GM12878 (cell line): Measurements from ENCODE around the gene ANXA5. TPM values are rescaled to one million over a fixed set of nuclear protein-coding genes. Genes with fewer than 3 reads are reported as not detected.

Experiments
- ATAC-seq: fragments of 200-7000 bp; cut with Tn5 transposase; 3 replicates; pipeline ENCODE4 v1.9.1; 2020; ENCODE audit warnings: mild to moderate bottlenecking, moderate library complexity
- BruUV-seq: library from RNA; stranded (reverse); fragments of 400-500 nt; replicated peaks from 2 replicates; lab custom pipeline; 2021; lab: Mats Ljungman, UMichigan
- CTCF ChIA-PET: fragments of 300-600 bp; sonication (Branson Sonifier 250); formaldehyde crosslinking; extraction: SDS; loops from one replicate; lab custom pipeline; 2021; ENCODE audit warnings: inconsistent platforms; lab: Yijun Ruan, JAX
- POLR2A ChIA-PET: fragments of 350-600 bp; formaldehyde crosslinking; extraction: SDS; loops from one replicate; lab custom pipeline; 2021; ENCODE audit warnings: inconsistent platforms; lab: Charles Lee
- RAD21 ChIA-PET: fragments of 300-600 bp; sonication (Branson Sonifier 250); formaldehyde crosslinking; loops from one replicate; lab custom pipeline; 2023; ENCODE audit warnings: antibody characterized with exemption; ENCODE audit not compliant: unreplicated experiment; lab: Charles Lee
- SMC1A ChIA-PET: fragments of 300-600 bp; sonication (Branson Sonifier 250); formaldehyde crosslinking; loops from one replicate; lab custom pipeline; 2023; ENCODE audit not compliant: unreplicated experiment, uncharacterized antibody; lab: Charles Lee
- DNase-seq: peaks from one replicate; pipeline ENCODE4 v3.0.0-alpha.2; 2011; ENCODE audit warnings: low read depth, low spot score
- FAIRE-seq: peaks from 3 replicates; lab custom pipeline; 2011; peaks lifted over from hg19 to GRCh38; lab: Jason Lieb, UNC
- H2AFZ ChIP-seq: 2 replicates; pipeline ENCODE4 v1.6.0; 2011; ENCODE audit warnings: low read depth, low read length, control low read depth; ENCODE audit not compliant: control insufficient read depth
- H3K27ac ChIP-seq: 2 replicates; pipeline ENCODE4 v1.5.1; 2011; ENCODE audit warnings: control low read depth; ENCODE audit not compliant: control insufficient read depth, insufficient read depth
- H3K27me3 ChIP-seq, 2 experiments: replicated peaks in 1 of 2; 2 replicates each; pipeline versions ENCODE4 v1.6.0 to v1.6.1; 2011; ENCODE audit warnings: low read length in 1 of 2; ENCODE audit not compliant: control insufficient read depth in 2 of 2, insufficient read depth in 2 of 2
- H3K36me3 ChIP-seq, 2 experiments: 2 replicates each; pipeline ENCODE4 v1.5.1; 2011; ENCODE audit warnings: low read length in 1 of 2; ENCODE audit not compliant: control insufficient read depth in 2 of 2, insufficient read depth in 2 of 2
- H3K4me1 ChIP-seq: 2 replicates; pipeline ENCODE4 v1.6.1; 2011; ENCODE audit warnings: mild to moderate bottlenecking, low read length, moderate library complexity, mixed read lengths; ENCODE audit not compliant: control insufficient read depth, insufficient read depth
- H3K4me2 ChIP-seq: 2 replicates; pipeline ENCODE4 v1.6.0; 2011; ENCODE audit warnings: control low read depth; ENCODE audit not compliant: control insufficient read depth, insufficient read depth
- H3K4me3 ChIP-seq: fragments of 200-600 bp; sonication (generic); 2 replicates; pipeline ENCODE4 v1.5.1; 2016
- H3K79me2 ChIP-seq: 2 replicates; pipeline ENCODE4 v1.6.0; 2011; ENCODE audit warnings: low read length; ENCODE audit not compliant: control insufficient read depth, insufficient read depth
- H3K9ac ChIP-seq: 2 replicates; pipeline ENCODE4 v1.8.0; 2011; ENCODE audit warnings: low read length, control low read depth, mixed read lengths; ENCODE audit not compliant: control insufficient read depth, insufficient read depth
- H3K9me3 ChIP-seq: replicated peaks from 3 replicates; pipeline ENCODE4 v1.5.1; 2011; ENCODE audit warnings: mild to moderate bottlenecking, low read length; ENCODE audit not compliant: control insufficient read depth, insufficient read depth
- H4K20me1 ChIP-seq: 2 replicates; pipeline ENCODE4 v1.6.0; 2011; ENCODE audit not compliant: control insufficient read depth, insufficient read depth
- CBFB ChIP-seq: IDR thresholded peaks from 2 replicates; pipeline ENCODE4 v1.6.1; 2016; ENCODE audit warnings: antibody characterized with exemption, low read depth
- CEBPB ChIP-seq, 2 experiments: fragments of 150-350 bp in 1 of 2; IDR thresholded peaks; 2 replicates each; pipeline ENCODE4 v1.6.1; 2012 to 2014; ENCODE audit warnings: low read depth in 2 of 2, low read length in 2 of 2, borderline replicate concordance in 1 of 2, inconsistent platforms in 1 of 2
- CEBPZ ChIP-seq: fragments of 150-350 bp; IDR thresholded peaks from 2 replicates; pipeline ENCODE4 v1.6.1; 2016; ENCODE audit warnings: low read depth, low read length
- ESRRA ChIP-seq: IDR thresholded peaks from 2 replicates; pipeline ENCODE4 v1.6.1; 2012; ENCODE audit warnings: mild to moderate bottlenecking, low read length, improper control_type of control experiment
- GABPA ChIP-seq: IDR thresholded peaks from 2 replicates; pipeline ENCODE4 v1.6.1; 2014; ENCODE audit warnings: antibody characterized with exemption, low read depth, mild to moderate bottlenecking, inconsistent platforms
- GATAD2B ChIP-seq: fragments of 450-650 bp; conservative IDR thresholded peaks from 2 replicates; pipeline ENCODE4 v1.6.1; 2017; ENCODE audit warnings: low read depth, mild to moderate bottlenecking, moderate library complexity
- IRF4 ChIP-seq: IDR thresholded peaks from 2 replicates; pipeline ENCODE4 v1.6.1; 2011; ENCODE audit warnings: low read depth, low read length
- NFYA ChIP-seq: IDR thresholded peaks from 2 replicates; pipeline ENCODE4 v1.6.1; 2011; ENCODE audit warnings: low read depth, mild to moderate bottlenecking, low read length, improper control_type of control experiment, borderline replicate concordance
- NKRF ChIP-seq: fragments of 450-650 bp; conservative IDR thresholded peaks from 2 replicates; pipeline ENCODE4 v1.6.1; 2017; ENCODE audit warnings: mild to moderate bottlenecking, moderate library complexity
- POLR2AphosphoS2 ChIP-seq: IDR thresholded peaks from 2 replicates; pipeline ENCODE4 v1.6.1; 2011; ENCODE audit warnings: low read depth, mild to moderate bottlenecking, low read length, improper control_type of control experiment, moderate library complexity
- RFX5 ChIP-seq: IDR thresholded peaks from 2 replicates; pipeline ENCODE4 v1.6.1; 2011; ENCODE audit warnings: low read depth, low read length, improper control_type of control experiment
- SREBF2 ChIP-seq: IDR thresholded peaks from 2 replicates; pipeline ENCODE4 v1.6.1; 2012; ENCODE audit warnings: mild to moderate bottlenecking, low read length
- SRF ChIP-seq, 2 experiments: IDR thresholded peaks; 2 replicates each; pipeline ENCODE4 v1.6.1; 2011; ENCODE audit warnings: low read depth in 2 of 2, low read length in 2 of 2, mild to moderate bottlenecking in 1 of 2, moderate library complexity in 1 of 2
- USF2 ChIP-seq: IDR thresholded peaks from 2 replicates; pipeline ENCODE4 v1.6.1; 2011; ENCODE audit warnings: low read depth, low read length, improper control_type of control experiment, borderline replicate concordance
- WGBS: methylation state at CpG from one replicate; pipeline ENCODE4 v1.1.6; 2016; ENCODE audit warnings: low lambda C conversion rate; ENCODE audit not compliant: insufficient replicate concordance, insufficient coverage; ENCODE audit errors: missing lambda C conversion rate; 5-methylcytosine and 5-hydroxymethylcytosine counted together
- in situ Hi-C: fragments of 300-500 bp; cut with MboI; formaldehyde crosslinking; loops from 9 replicates; pipeline ENCODE4 v1.14.3; 2018; ENCODE audit warnings: mixed read lengths
- intact Hi-C: fragments of 100-400 bp; cut with micrococcal nuclease; formaldehyde crosslinking; loops from one replicate; pipeline ENCODE4 v1.14.2; 2022; ENCODE audit not compliant: unreplicated experiment
- polyA plus RNA-seq, 11 experiments: library from polyadenylated mRNA; depleted of rRNA in 4 of 11; unstranded in 6 of 11; stranded (reverse) in 5 of 11; fragments of >200 nt; fragmentation: Nextera tagmentation in 4 of 11; fragmentation: Illumina TruSeq in 1 of 11; extraction: Ambion mirVana in 4 of 11; extraction: Trizol in 1 of 11; gene quantifications; 1 replicate in 1 of 11; 2 replicates in 10 of 11; pipeline versions ENCODE4 v1.2.1 to v1.2.3, GENCODE V29; 2011 to 2016; ENCODE audit warnings: inconsistent platforms in 2 of 11, missing spikeins in 2 of 11, low read depth in 1 of 11
- total RNA-seq, 4 experiments: library from RNA; depleted of rRNA in 3 of 4; stranded (reverse); fragments of >200 nt in 3 of 4; fragmentation: Illumina TruSeq in 1 of 4; extraction: Trizol in 1 of 4; gene quantifications; 2 replicates each; pipeline versions ENCODE4 v1.2.1 to v1.2.3, GENCODE V29; 2013 to 2021

Gene ANXA5
- total and polyA plus RNA-seq, 10 of the 15 experiments (the other 5 are each of a cell fraction or from before 2014, with no cell fraction given) = 101 to 249 (median 169) TPM

GRCh38 chr4:121726642-121727268 is 30.0 kb upstream of the ANXA5 start:
- ChIA-PET SMC1A (interaction anchor here (1.6 to 3.5 kb wide), 3 partner anchors 15 to 357 kb away, joined by 3 to 17 read pairs (median 4); no protein-coding TSS in a partner anchor), CTCF (interaction anchor here (0.7 to 2.3 kb wide), 4 partner anchors 10 to 776 kb away, joined by 3 to 8 read pairs (median 4); no protein-coding TSS in a partner anchor), RAD21 (interaction anchor here (1.4 kb wide), 1 partner anchor 264 kb away, joined by 4 read pairs; no protein-coding TSS in a partner anchor), POLR2A (no interaction called here)
- peaks cover 11% of the 10 kb centered on the region for H3K4me1 ChIP-seq
- H3K9me3 ChIP-seq = no peaks in the 10 kb centered on the region
- peak; percentile 97 for ATAC-seq
- H4K20me1 ChIP-seq = no peaks in the 10 kb centered on the region
- H3K4me3 ChIP-seq = no peak overlapping the region
- intact Hi-C loops (loop anchor here (1.0 to 5.0 kb wide), 4 partner anchors 30 to 354 kb away; partner anchors contain the start of gene ANXA5), in situ Hi-C loops (loop anchor here (5.0 kb wide), 1 partner anchor 244 kb away; no protein-coding TSS in a partner anchor)
- no peaks in the 10 kb centered on the region for H3K36me3 ChIP-seq
- peak; percentile 47 for DNase-seq
- H3K27ac ChIP-seq = no peak overlapping the region
- no TSS peak for BruUV-seq
- H3K4me2 ChIP-seq = peak overlapping the region; percentile 64; the same call in 1 of the 2 replicates
- H3K9ac ChIP-seq = no peak overlapping the region
- H3K79me2 ChIP-seq = no peaks in the 10 kb centered on the region
- H3K27me3 ChIP-seq = no peaks in the 10 kb centered on the region; a peak in 1 of 4 replicates
- peak; percentile 97 for FAIRE-seq
- WGBS = 9% methylated on average over 3 of the region's 3 CpGs
- peak overlapping the region; percentile 83 for H2AFZ ChIP-seq
- TF ChIP-seq IRF4 (0 out of 2 replicates have a peak, but pooled peaks have one; percentile 8), ESRRA (no peak), CEBPZ (no peak), USF2 (no peak), GABPA (no peak), NFYA (no peak), GATAD2B (no peak), CBFB (peak; percentile 40; the same call in 1 of the 2 replicates), CEBPB (IDR thresholded peaks at IDR 0.05; ENCODE audit: borderline replicate concordance in 1 of 2, low read depth in 2 of 2, low read length in 2 of 2) (no peak), POLR2AphosphoS2 (no peak), RFX5 (no peak), SREBF2 (no peak), SRF (IDR thresholded peaks at IDR 0.05; ENCODE audit: low read depth in 2 of 2, low read length in 2 of 2) (no peak), NKRF (no peak)
